Measurements from ENCODE around the gene SETD7.

Gene SETD7

DNA sequence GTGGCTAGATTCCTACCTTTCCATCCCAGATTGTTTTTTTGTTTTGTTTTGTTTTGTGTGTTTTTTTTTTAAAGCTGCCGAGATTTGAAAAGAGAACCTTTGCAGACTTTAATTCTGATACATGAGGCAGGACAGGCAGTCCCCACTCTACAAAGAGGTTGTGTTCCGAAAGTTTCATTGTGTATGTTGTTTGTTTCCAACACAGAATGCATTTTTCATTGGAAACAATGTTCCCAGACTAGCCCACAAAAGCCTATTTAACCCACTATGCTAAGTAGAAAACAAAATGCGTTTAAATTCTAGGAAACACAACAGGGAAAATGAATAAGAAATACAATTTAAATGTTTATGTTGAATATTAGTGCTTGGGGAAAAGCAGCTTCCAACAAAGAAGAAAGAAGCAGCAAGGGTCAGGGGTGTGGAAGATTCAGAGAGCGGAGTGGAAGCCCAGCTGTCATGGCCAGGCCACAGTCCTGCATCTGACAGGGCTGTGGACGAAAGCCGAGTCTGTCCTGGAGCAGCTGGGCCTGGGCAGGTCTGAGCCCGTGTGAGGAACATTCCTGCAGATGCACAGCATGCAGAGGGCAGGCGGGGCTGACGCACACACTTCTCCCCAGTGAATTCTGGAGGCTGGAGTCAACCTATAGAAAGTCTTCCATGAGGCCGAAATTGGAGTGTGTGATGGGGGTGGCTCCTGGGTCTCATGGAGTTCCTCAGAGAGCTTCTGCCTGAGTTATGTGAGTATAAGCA lies 12.4 kb upstream of the SETD7 start:
- H3K27me3 ChIP-seq (replicated peaks; ENCODE audit: control insufficient read depth, insufficient read depth, low read length) = peaks cover under 1% of the 10 kb centered on the region
- no peaks in the 10 kb centered on the region for H3K4me1 ChIP-seq (ENCODE audit: control insufficient read depth, insufficient read depth, low read length)
- H3K9ac ChIP-seq (ENCODE audit: low read length) = no peak overlapping the region
- H3K9me3 ChIP-seq (ENCODE audit: control insufficient read depth, low read length) = no peaks in the 10 kb centered on the region
- no peak for DNase-seq (ENCODE audit: low read depth)
- no peaks in the 10 kb centered on the region for H3K36me3 ChIP-seq (ENCODE audit: control insufficient read depth, insufficient read depth, low read length, severe bottlenecking)
- H3K4me3 ChIP-seq (ENCODE audit: low read length) = no peak overlapping the region

DNA sequence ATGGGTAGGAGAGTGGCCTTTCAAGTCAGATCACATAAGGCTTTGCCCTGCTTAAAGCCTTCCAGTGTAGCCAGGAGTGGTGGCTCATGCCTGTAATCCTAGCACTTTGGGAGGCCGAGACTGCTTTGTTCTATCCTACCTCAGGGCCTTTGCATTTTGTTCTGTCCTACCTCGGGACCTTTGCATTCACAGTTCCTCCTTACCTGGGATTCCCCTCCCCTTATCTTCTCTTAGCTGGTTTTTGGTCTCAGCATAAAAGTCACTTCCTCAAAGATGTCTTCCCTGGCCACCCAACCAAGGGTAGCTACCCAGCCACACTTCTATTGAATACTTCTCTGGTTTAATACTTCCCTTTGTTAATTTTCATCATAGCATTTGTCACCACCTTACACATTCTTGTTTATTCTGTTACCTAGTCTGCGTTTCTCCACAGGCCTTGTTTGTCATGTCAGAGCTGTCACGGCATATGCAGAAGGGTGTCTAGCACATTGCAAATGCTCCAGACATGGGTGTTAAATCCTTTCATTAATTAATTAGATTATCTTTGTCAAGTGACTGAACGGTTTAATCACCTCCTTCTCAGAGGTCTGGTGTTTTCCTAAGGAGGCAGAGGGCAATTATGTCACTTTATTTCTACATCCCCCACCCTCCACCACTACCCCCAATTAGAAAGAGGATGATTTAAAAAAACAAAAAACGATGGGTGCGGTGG lies 11.3 kb upstream of the SETD7 start:
- Histone ChIP-seq H3K4me1 (ENCODE audit: control insufficient read depth, insufficient read depth, low read length) (no peaks in the 10 kb centered on the region), H3K4me3 (ENCODE audit: low read length) (no peak overlapping the region), H3K36me3 (ENCODE audit: control insufficient read depth, insufficient read depth, low read length, severe bottlenecking) (no peaks in the 10 kb centered on the region), H3K27me3 (replicated peaks; ENCODE audit: control insufficient read depth, insufficient read depth, low read length) (no peaks in the 10 kb centered on the region), H3K9ac (ENCODE audit: low read length) (no peak overlapping the region), H3K9me3 (ENCODE audit: control insufficient read depth, low read length) (no peaks in the 10 kb centered on the region)
- DNase-seq (ENCODE audit: low read depth) = no peak

DNA sequence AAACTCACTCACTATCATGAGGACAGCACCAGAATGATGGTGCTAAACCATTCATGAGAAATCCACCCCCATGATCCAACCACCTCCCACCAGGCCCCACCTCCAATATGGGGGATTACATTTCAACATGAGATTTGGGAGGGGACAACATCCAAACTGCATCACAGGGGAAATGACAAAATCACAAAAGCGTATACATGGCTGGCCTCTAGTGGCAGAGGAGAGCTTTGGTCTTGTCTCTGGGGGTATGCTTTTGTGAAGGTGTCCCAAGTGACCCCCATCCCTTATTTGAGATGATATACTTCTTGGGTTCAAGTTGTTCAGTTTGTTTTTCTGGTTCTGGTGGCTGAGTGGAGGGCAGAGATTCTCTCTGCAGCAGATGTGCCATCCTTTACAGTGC lies 8.5 kb upstream of the SETD7 start:
- peaks cover 10% of the 10 kb centered on the region for H3K4me1 ChIP-seq (ENCODE audit: control insufficient read depth, insufficient read depth, low read length)
- no peaks in the 10 kb centered on the region for H3K27me3 ChIP-seq (replicated peaks; ENCODE audit: control insufficient read depth, insufficient read depth, low read length)
- no peaks in the 10 kb centered on the region for H3K9me3 ChIP-seq (ENCODE audit: control insufficient read depth, low read length)
- H3K9ac ChIP-seq (ENCODE audit: low read length) = no peak overlapping the region
- no peaks in the 10 kb centered on the region for H3K36me3 ChIP-seq (ENCODE audit: control insufficient read depth, insufficient read depth, low read length, severe bottlenecking)
- no peak overlapping the region for H3K4me3 ChIP-seq (ENCODE audit: low read length)
- DNase-seq (ENCODE audit: low read depth) = no peak

DNA sequence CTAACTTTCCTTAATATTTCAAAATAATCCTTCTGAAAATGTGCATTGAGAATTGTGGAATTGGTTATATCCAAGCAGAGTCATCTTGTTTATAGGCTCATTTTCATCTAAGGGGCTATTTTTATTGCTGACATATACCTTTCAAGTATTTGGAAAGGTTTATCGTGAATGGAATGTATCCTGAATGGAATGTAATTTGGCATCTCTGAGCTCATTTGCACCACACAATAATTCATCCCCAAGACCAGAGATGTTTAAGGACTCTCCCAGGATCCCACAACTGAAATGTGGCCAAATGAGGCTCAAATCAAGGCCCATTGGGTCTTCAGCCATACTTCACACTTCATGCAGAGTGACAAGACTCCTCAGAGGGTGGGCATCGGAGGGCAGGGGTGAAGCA lies 7.5 kb upstream of the SETD7 start:
- Histone ChIP-seq H3K36me3 (ENCODE audit: control insufficient read depth, insufficient read depth, low read length, severe bottlenecking) (no peaks in the 10 kb centered on the region), H3K27me3 (replicated peaks; ENCODE audit: control insufficient read depth, insufficient read depth, low read length) (no peaks in the 10 kb centered on the region), H3K9ac (ENCODE audit: low read length) (no peak overlapping the region), H3K4me3 (ENCODE audit: low read length) (no peak overlapping the region), H3K4me1 (ENCODE audit: control insufficient read depth, insufficient read depth, low read length) (peaks cover 19% of the 10 kb centered on the region), H3K9me3 (ENCODE audit: control insufficient read depth, low read length) (no peaks in the 10 kb centered on the region)
- no peak for DNase-seq (ENCODE audit: low read depth)

DNA sequence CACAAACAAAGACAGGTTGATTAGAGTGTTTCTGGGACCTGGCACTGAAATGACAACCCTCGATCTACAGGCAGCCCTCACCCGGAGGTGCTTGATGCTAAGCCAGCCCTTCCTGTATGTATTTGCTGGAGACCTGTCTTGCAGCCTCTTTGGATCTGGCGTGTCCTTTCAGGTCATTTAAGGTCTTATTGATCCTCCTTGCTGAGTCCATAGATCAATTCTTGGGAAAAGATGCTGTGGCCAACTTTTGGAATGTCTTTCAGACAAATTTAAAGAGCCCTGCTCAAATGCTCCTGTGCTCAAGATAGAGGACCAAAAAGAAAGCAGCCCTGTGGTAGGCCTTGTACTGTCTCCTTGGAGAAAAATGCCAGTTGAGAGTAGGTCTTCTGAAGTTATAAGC lies 6.8 kb upstream of the SETD7 start:
- H3K9me3 ChIP-seq (ENCODE audit: control insufficient read depth, low read length) = no peaks in the 10 kb centered on the region
- no peaks in the 10 kb centered on the region for H3K27me3 ChIP-seq (replicated peaks; ENCODE audit: control insufficient read depth, insufficient read depth, low read length)
- H3K4me3 ChIP-seq (ENCODE audit: low read length) = no peak overlapping the region
- H3K4me1 ChIP-seq (ENCODE audit: control insufficient read depth, insufficient read depth, low read length) = peaks cover 23% of the 10 kb centered on the region
- no peaks in the 10 kb centered on the region for H3K36me3 ChIP-seq (ENCODE audit: control insufficient read depth, insufficient read depth, low read length, severe bottlenecking)
- H3K9ac ChIP-seq (ENCODE audit: low read length) = no peak overlapping the region
- no peak for DNase-seq (ENCODE audit: low read depth)

DNA sequence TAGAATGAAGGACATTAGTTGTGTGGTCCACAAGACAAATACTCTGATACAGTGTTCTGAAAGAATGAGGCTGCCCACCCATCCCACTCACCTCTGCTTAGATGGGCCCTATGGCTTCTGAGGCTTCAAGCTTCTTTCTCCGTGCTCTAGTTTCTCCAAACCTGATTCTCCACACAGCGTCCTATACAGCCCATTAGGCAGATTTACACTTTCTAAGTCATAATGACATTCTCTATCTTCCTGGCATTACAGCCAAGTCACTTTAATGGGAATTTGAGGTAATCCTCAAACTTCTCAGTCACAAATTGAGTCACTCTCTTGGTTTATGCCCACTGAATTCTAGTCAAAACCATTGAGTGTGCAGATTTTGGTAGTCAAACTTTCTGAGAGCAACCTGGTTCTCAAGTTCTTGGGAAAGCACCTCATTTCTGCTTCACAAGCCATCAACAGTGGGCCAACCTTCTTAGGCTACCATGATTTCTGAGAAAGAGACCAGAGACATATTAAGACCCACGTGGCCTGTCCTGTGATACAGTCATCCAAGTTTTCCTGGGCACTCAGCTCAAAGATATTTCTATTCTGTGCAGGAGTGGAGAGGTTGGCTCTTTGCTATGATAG lies 6.2 kb upstream of the SETD7 start:
- H3K4me1 ChIP-seq (ENCODE audit: control insufficient read depth, insufficient read depth, low read length) = peaks cover 29% of the 10 kb centered on the region
- H3K9me3 ChIP-seq (ENCODE audit: control insufficient read depth, low read length) = no peaks in the 10 kb centered on the region
- H3K27me3 ChIP-seq (replicated peaks; ENCODE audit: control insufficient read depth, insufficient read depth, low read length) = peaks cover 3% of the 10 kb centered on the region
- no peaks in the 10 kb centered on the region for H3K36me3 ChIP-seq (ENCODE audit: control insufficient read depth, insufficient read depth, low read length, severe bottlenecking)
- no peak overlapping the region for H3K9ac ChIP-seq (ENCODE audit: low read length)
- no peak overlapping the region for H3K4me3 ChIP-seq (ENCODE audit: low read length)
- no peak for DNase-seq (ENCODE audit: low read depth)

DNA sequence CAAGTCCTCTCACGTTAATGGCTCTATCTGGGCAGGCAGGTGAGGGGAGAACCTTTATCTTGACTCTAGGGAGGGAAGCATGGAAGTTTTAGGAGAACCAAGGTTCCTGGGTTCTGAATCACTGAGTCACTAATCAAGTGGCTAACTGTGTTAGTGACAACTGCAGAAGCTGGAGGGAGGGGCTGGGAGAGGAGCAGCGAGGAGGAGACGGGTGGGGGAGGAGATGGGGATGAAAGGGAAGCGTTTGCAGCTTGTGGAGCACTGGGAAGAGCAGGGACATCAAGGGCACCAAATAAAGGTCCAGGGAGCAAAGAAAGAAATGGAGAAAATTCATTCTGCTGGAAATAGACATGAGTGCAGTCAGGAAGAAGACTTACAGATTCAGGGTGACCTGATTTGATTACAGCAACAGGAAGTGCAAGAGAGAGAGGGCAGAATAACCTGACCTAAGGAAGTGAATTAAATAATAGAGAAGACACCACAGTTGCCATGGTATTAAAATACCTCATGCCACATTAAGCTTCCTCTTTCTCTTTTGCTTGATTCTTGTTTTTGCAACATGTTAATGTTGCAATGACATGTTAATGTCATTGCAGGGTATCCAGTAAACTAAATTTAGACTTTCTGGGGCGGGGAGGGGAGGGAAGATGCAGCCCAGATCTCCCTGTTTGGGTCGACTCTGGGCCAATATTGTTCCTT lies 4.5 kb upstream of the SETD7 start:
- H3K27me3 ChIP-seq (replicated peaks; ENCODE audit: control insufficient read depth, insufficient read depth, low read length) = peaks cover 3% of the 10 kb centered on the region
- DNase-seq (ENCODE audit: low read depth) = no peak
- no peak overlapping the region for H3K4me3 ChIP-seq (ENCODE audit: low read length)

DNA sequence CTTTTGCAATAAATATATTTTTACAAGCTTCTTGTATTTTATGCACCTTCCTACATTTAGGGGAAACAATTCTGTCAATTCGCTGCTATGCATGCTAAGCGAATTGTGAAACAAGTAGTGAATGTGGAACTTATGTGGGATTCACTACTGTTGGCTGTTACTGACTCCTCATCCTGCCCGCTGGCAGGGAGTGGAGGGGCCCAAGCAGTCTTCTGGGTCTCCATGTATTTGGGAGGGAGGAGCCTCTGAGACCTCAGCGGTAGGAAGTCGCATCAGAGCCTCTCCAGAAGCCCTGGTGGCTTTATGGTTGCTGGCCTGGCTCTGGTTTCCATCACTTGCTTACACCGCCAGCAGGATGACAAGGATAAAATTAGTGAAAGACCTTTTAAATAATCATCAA lies 3.7 kb upstream of the SETD7 start:
- Histone ChIP-seq H3K9ac (ENCODE audit: low read length) (no peak overlapping the region), H3K27me3 (replicated peaks; ENCODE audit: control insufficient read depth, insufficient read depth, low read length) (peaks cover 3% of the 10 kb centered on the region), H3K4me3 (ENCODE audit: low read length) (no peak overlapping the region), H3K9me3 (ENCODE audit: control insufficient read depth, low read length) (no peaks in the 10 kb centered on the region), H3K4me1 (ENCODE audit: control insufficient read depth, insufficient read depth, low read length) (peaks cover 32% of the 10 kb centered on the region), H3K36me3 (ENCODE audit: control insufficient read depth, insufficient read depth, low read length, severe bottlenecking) (no peaks in the 10 kb centered on the region)
- no peak for DNase-seq (ENCODE audit: low read depth)

More for the DNA sequence above, 4.5 kb upstream of the SETD7 start:
- H3K36me3 ChIP-seq (ENCODE audit: control insufficient read depth, insufficient read depth, low read length, severe bottlenecking) = no peaks in the 10 kb centered on the region
- H3K9me3 ChIP-seq (ENCODE audit: control insufficient read depth, low read length) = no peaks in the 10 kb centered on the region
- peaks cover 31% of the 10 kb centered on the region for H3K4me1 ChIP-seq (ENCODE audit: control insufficient read depth, insufficient read depth, low read length)
- H3K9ac ChIP-seq (ENCODE audit: low read length) = no peak overlapping the region

DNA sequence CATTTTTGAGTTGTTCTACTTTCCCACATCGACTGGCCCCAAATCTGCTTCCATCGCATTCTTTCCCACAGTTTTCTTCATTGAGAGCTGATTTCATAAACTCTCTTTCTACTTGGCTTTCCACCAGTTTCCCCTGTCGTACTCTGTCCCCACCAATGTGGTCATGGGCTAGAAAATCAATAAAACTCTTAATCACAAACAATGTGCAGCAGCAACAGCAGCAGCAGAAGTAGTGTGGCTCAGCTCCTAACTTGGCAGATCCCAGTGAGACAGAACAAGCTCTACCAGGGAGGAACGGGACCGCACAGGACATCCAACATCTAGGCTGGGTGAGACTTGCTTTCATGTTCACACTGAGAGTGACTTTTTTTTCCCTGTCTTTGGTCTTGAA lies 3.1 kb upstream of the SETD7 start:
- H3K9ac ChIP-seq (ENCODE audit: low read length) = no peak overlapping the region
- no peaks in the 10 kb centered on the region for H3K9me3 ChIP-seq (ENCODE audit: control insufficient read depth, low read length)
- DNase-seq (ENCODE audit: low read depth) = no peak
- no peak overlapping the region for H3K4me3 ChIP-seq (ENCODE audit: low read length)
- H3K27me3 ChIP-seq (replicated peaks; ENCODE audit: control insufficient read depth, insufficient read depth, low read length) = peaks cover 3% of the 10 kb centered on the region
- H3K36me3 ChIP-seq (ENCODE audit: control insufficient read depth, insufficient read depth, low read length, severe bottlenecking) = no peaks in the 10 kb centered on the region
- H3K4me1 ChIP-seq (ENCODE audit: control insufficient read depth, insufficient read depth, low read length) = peaks cover 38% of the 10 kb centered on the region

DNA sequence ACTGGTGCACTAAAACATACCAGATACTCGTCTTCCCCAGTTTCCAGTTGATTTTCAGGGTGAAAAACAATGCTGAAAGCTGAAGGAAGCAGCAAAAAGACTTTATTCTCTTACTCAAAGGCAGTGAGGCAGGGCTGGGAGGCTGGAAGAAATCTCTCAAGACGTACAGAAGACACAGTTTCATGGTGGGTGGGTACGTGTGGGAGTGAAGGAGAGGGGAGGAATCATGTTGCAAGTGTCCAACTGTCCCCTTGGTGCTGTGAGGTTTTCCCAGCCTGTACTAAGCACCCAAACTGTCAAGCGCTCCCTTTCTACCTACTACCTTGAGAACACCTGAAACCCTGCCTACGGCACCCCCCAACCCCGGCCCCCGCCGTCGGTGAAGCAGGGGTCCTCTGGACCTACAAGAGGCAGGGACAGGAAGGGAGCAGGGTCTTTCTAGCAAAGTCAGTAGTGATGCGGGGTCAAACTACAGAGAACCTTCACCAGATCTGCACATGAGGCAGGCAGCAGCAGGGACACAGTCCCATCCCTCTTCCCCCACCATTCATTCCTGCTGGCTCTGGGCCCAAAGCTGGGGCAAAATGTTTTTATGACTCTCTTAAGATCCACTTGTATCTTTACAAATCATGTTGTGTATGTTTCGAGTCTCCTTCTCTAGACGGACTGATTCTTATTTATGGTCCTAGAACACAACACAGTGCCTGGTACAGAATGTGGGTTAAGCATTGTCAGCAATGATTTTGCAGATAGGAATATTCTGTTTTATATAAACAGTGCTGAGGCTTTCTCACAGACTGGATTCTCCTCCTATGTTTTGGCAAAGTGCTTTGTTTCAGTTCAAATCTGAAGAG lies 2.4 kb upstream of the SETD7 start:
- peaks cover 44% of the 10 kb centered on the region for H3K4me1 ChIP-seq (ENCODE audit: control insufficient read depth, insufficient read depth, low read length)
- H3K36me3 ChIP-seq (ENCODE audit: control insufficient read depth, insufficient read depth, low read length, severe bottlenecking) = no peaks in the 10 kb centered on the region
- no peak overlapping the region for H3K9ac ChIP-seq (ENCODE audit: low read length)
- peaks cover 3% of the 10 kb centered on the region for H3K27me3 ChIP-seq (replicated peaks; ENCODE audit: control insufficient read depth, insufficient read depth, low read length)
- no peak overlapping the region for H3K4me3 ChIP-seq (ENCODE audit: low read length)
- H3K9me3 ChIP-seq (ENCODE audit: control insufficient read depth, low read length) = no peaks in the 10 kb centered on the region
- DNase-seq (ENCODE audit: low read depth) = no peak
